Measurements from ENCODE around the gene SNX32. TPM values are rescaled to one million over a fixed set of nuclear protein-coding genes. Genes with fewer than 3 reads are reported as not detected.

Gene SNX32
- total RNA-seq, 1 experiment from 2014 or later = not detected

DNA sequence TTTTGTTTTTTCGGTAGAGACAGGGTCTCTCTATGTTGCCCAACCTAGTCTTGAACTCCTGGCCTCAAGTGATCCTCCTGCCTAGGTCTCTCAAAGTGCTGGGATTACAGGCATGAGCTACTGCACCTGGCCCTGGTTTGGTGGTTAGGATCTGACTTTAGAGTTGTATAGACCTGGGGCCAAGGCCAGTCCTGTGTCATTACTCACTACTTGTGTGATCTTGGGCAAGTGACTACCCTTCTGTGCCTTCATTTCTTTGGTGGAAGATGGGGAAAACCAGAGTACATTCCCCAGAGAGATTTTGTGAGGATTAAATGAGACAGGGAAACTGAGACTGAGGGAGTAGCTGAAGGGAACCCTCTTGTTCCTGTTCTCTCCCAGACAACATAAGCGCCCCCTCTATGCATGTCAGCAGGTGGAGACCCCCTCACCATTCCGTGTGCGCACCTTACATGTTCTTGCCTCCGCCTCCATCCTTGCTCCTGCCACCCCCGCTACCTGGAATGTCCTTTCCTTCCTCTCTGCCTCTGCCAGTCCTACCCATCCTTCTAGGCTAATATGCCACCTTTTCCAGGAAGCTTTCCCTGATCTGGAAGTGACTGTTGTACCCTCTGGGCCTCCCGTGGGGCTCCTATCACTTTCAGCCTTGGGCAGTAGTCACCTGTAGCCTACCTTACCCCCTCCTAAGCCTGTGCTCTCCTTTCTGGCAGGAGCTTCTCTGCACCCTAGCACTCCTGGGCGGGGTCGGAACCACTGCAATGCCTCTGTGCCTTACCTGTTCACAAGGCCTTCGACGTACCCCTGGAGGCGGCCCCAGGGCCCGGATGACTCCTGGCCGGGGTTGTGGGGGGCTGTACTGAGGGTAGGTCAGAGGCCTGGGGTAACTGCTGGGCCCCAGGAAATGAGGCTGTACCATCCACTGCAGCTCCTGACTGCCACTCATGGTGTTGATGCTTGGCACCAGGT lies 62.6 kb downstream of the SNX32 start (continued):
- TF ChIP-seq, protein P1, sequence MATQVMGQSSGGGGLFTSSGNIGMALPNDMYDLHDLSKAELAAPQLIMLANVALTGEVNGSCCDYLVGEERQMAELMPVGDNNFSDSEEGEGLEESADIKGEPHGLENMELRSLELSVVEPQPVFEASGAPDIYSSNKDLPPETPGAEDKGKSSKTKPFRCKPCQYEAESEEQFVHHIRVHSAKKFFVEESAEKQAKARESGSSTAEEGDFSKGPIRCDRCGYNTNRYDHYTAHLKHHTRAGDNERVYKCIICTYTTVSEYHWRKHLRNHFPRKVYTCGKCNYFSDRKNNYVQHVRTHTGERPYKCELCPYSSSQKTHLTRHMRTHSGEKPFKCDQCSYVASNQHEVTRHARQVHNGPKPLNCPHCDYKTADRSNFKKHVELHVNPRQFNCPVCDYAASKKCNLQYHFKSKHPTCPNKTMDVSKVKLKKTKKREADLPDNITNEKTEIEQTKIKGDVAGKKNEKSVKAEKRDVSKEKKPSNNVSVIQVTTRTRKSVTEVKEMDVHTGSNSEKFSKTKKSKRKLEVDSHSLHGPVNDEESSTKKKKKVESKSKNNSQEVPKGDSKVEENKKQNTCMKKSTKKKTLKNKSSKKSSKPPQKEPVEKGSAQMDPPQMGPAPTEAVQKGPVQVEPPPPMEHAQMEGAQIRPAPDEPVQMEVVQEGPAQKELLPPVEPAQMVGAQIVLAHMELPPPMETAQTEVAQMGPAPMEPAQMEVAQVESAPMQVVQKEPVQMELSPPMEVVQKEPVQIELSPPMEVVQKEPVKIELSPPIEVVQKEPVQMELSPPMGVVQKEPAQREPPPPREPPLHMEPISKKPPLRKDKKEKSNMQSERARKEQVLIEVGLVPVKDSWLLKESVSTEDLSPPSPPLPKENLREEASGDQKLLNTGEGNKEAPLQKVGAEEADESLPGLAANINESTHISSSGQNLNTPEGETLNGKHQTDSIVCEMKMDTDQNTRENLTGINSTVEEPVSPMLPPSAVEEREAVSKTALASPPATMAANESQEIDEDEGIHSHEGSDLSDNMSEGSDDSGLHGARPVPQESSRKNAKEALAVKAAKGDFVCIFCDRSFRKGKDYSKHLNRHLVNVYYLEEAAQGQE (IDR thresholded peaks at IDR 0.05; ENCODE audit: low read depth) = no peak
- TF ChIP-seq ZFX (IDR thresholded peaks at IDR 0.05) (no peak), ELF1 (IDR thresholded peaks at IDR 0.05; ENCODE audit: borderline replicate concordance, low read depth) (no peak)

GRCh38 chr11:65897020-65897471 lies 63.3 kb downstream of the SNX32 start:
- Histone ChIP-seq H2AFZ (ENCODE audit: low read depth, low read length, poor library complexity, severe bottlenecking) (no peak overlapping the region), H3K4me2 (ENCODE audit: low read length) (peak overlapping the region; percentile 71), H3K79me2 (ENCODE audit: insufficient read depth, low read length) (peaks cover 86% of the 10 kb centered on the region), H3K4me1 (ENCODE audit: control insufficient read depth in 1 of 2, insufficient read depth in 2 of 2, low read length in 2 of 2) (peaks cover 26 to 79% of the 10 kb centered on the region in 2 experiments), H3K9me2 (ENCODE audit: insufficient read depth) (no peaks in the 10 kb centered on the region), H3K27me3 (ENCODE audit: insufficient read depth, low read length) (no peaks in the 10 kb centered on the region), H3K4me3 (replicated peaks in 1 of 2; ENCODE audit: low read depth in 1 of 2, low read length in 2 of 2) (peak overlapping the region in 1 of 2 experiments; percentile 90; a peak in 1 of 4 replicates), H3K9me3 (ENCODE audit: control insufficient read depth in 1 of 2, insufficient read depth in 1 of 2, low read depth in 1 of 2, low read length in 2 of 2) (no peaks in the 10 kb centered on the region), H4K20me1 (ENCODE audit: insufficient read depth) (peaks cover 31% of the 10 kb centered on the region; the same call in 1 of the 2 replicates), H3K9ac (ENCODE audit: low read length) (peak overlapping the region; percentile 99), H3K27ac (ENCODE audit: low read depth, low read length) (peak overlapping the region; percentile 99), H3K36me3 (ENCODE audit: control insufficient read depth in 1 of 2, insufficient read depth in 2 of 2, low read length in 2 of 2) (peaks cover 10 to 52% of the 10 kb centered on the region in 2 experiments; a peak in 3 of 4 replicates)
- TF ChIP-seq POLR2AphosphoS5 (IDR thresholded peaks at IDR 0.05; ENCODE audit: low read depth, low read length) (peak; percentile 11; the same call in 1 of the 2 replicates), EGR1 (IDR thresholded peaks at IDR 0.05; ENCODE audit: low read depth) (no peak)
- CTCF ChIA-PET = interaction anchor here (1.0 kb wide), 1 partner anchor 9 kb away, joined by 3 read pairs; the partner anchor contains the start of gene FIBP
- POLR2A ChIA-PET = interaction anchor here (1.4 to 10.9 kb wide), 4 partner anchors 7 to 18 kb away, joined by 4 to 124 read pairs (median 15); partner anchors contain the start of genes CCDC85B and FIBP
- DNase-seq (ENCODE audit: low read depth, low spot score) = no peak
- no TSS peak for BruUV-seq (replicated peaks)
- ATAC-seq = no peak
- intact Hi-C loops (cut with micrococcal nuclease) = no loop called here
- RAD21 ChIA-PET (ENCODE audit: low non-redundant PET in 1 of 2, low total read pairs in 2 of 2, uncharacterized antibody in 2 of 2, unreplicated experiment in 2 of 2) = no interaction called here

Data from HCT116 (cell line).